NCI-H1436 treated with DMSO at 0.1 percent for 48 hours (cell line): Measurements from ENCODE around the gene IGSF1.
"Not testable (repeated sequence)": the region's sequence is repeated elsewhere in the genome, so short reads cannot be mapped to it uniquely, and the experiment has no call there.

Source experiments
- DNase-seq: peaks from one replicate; lab custom pipeline; 2025; lab: John Stamatoyannopoulos, UW

Gene IGSF1

GRCh38 chrX:131270080-131270479 is 19.0 kb downstream of the IGSF1 start:
- DNase-seq: no peak

GRCh38 chrX:131264665-131265064 is 24.4 kb downstream of the IGSF1 start:
- DNase-seq: no peak

GRCh38 chrX:131264053-131264452 is 25.1 kb downstream of the IGSF1 start:
- no peak for DNase-seq

- DNase-seq: no peak
Measured at GRCh38 chrX:131262738-131263679, 26.1 kb downstream of the IGSF1 start.

- no peak for DNase-seq
Measured at GRCh38 chrX:131262200-131262599, 26.9 kb downstream of the IGSF1 start.

GRCh38 chrX:131257367-131257766 is 31.7 kb downstream of the IGSF1 start:
- no peak for DNase-seq

GRCh38 chrX:131250984-131251738 is 37.9 kb downstream of the IGSF1 start:
- DNase-seq: not testable (repeated sequence)

- DNase-seq: no peak
Measured at GRCh38 chrX:131239057-131239456, 50.0 kb downstream of the IGSF1 start.

GRCh38 chrX:131237363-131237762 is 51.7 kb downstream of the IGSF1 start:
- no peak for DNase-seq

- no peak for DNase-seq
Measured at GRCh38 chrX:131235768-131236545, 53.1 kb downstream of the IGSF1 start.

GRCh38 chrX:131227608-131228007 is 61.5 kb downstream of the IGSF1 start:
- no peak for DNase-seq

- DNase-seq: no peak
Measured at GRCh38 chrX:131226591-131226990, 62.5 kb downstream of the IGSF1 start.

GRCh38 chrX:131225078-131225477 is 64.0 kb downstream of the IGSF1 start:
- no peak for DNase-seq
